Testis (tissue), 2 donors: ENCODE results near the gene PCDHGB1.
"Not testable (repeated sequence)": the region's sequence is repeated elsewhere in the genome, so short reads cannot be mapped to it uniquely, and the experiment has no call there.

Source experiments
- CTCF ChIP-seq, 3 experiments: fragments of 450-650 bp in 2 of 3; fragments of 200-600 bp in 1 of 3; sonication (generic) in 1 of 3; IDR thresholded peaks; one replicate each; pipeline ENCODE4 v1.5.1; 2016 to 2019; ENCODE audit warnings: antibody characterized with exemption in 3 of 3, mild to moderate bottlenecking in 2 of 3, moderate library complexity in 1 of 3
- POLR2A ChIP-seq: fragments of 450-650 bp; IDR thresholded peaks from one replicate; pipeline ENCODE4 v1.6.1; 2017; ENCODE audit warnings: antibody characterized with exemption, mild to moderate bottlenecking, moderate library complexity

DNA sequence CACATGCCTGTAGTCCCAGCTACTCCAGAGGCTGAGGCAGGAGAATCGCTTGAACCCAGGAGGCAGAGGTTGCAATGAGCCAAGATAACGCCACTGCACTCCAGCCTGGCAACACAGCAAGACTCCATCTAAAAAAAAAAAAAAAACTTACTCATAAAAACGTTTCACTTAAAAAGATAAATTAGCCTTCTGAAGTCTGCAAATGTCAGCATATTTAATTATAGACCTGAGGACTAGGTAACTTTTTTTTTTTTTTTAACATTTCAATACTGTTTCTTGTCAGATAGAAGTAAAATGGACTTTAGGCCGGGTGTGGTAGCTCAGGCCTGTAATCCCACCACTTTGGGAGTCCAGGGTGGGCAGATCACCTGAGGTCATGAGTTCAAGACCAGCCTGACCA lies 32.9 kb upstream of the PCDHGB1 start:
- not testable (repeated sequence) for TF ChIP-seq CTCF (IDR thresholded peaks at IDR 0.05); POLR2A
